ENCODE measurements around the gene DTNB.

- TF ChIP-seq PRDM4 (tag by site-specific recombination; IDR thresholded peaks at IDR 0.05) (no peak), ZSCAN23 (tag by site-specific recombination; IDR thresholded peaks at IDR 0.05) (no peak), ZNF658 (tag by site-specific recombination; IDR thresholded peaks at IDR 0.05) (no peak), CTCF (tag by site-specific recombination; IDR thresholded peaks at IDR 0.05) (no peak), ZNF843 (tag by site-specific recombination; IDR thresholded peaks at IDR 0.05) (no peak), ZNF223 (tag by site-specific recombination; IDR thresholded peaks at IDR 0.05) (no peak), ZNF560 (tag by site-specific recombination; IDR thresholded peaks at IDR 0.05; ENCODE audit: borderline replicate concordance) (no peak), ZNF629 (tag by site-specific recombination; IDR thresholded peaks at IDR 0.05) (no peak), KLF10 (tag by site-specific recombination; IDR thresholded peaks at IDR 0.05) (no peak), ZNF558 (tag by site-specific recombination; IDR thresholded peaks at IDR 0.05) (no peak), BCL11A (tag by site-specific recombination; IDR thresholded peaks at IDR 0.05; ENCODE audit: low read depth) (no peak), ZNF324 (tag by site-specific recombination; IDR thresholded peaks at IDR 0.05) (no peak), REST (tag by site-specific recombination; IDR thresholded peaks at IDR 0.05) (no peak)
Measured at GRCh38 chr2:25529034-25529433, 144.3 kb downstream of the DTNB start.
